Activated naive CD4-positive, alpha-beta T cell treated with anti-CD3 and anti-CD28 coated beads, Interleukin-2, amount 50 U/mL, for 24 hours (primary cell): ENCODE measurements around the gene XAB2.

Experiments used
- H3K27ac Mint-ChIP-seq: one replicate; pipeline ENCODE4 v1.8.0; 2021; ENCODE audit warnings: mild to moderate bottlenecking, mixed read lengths
- H3K27me3 Mint-ChIP-seq: one replicate; pipeline ENCODE4 v1.8.0; 2021; ENCODE audit warnings: mixed read lengths
- H3K36me3 Mint-ChIP-seq: one replicate; pipeline ENCODE4 v1.8.0; 2021; ENCODE audit warnings: mixed read lengths
- H3K4me1 Mint-ChIP-seq: one replicate; pipeline ENCODE4 v1.8.0; 2021; ENCODE audit warnings: mixed read lengths
- H3K4me3 Mint-ChIP-seq: one replicate; pipeline ENCODE4 v1.8.0; 2021; ENCODE audit warnings: mild to moderate bottlenecking, mixed read lengths
- H3K9me3 Mint-ChIP-seq: one replicate; pipeline ENCODE4 v1.8.0; 2021; ENCODE audit warnings: mixed read lengths

XAB2 gene

DNA sequence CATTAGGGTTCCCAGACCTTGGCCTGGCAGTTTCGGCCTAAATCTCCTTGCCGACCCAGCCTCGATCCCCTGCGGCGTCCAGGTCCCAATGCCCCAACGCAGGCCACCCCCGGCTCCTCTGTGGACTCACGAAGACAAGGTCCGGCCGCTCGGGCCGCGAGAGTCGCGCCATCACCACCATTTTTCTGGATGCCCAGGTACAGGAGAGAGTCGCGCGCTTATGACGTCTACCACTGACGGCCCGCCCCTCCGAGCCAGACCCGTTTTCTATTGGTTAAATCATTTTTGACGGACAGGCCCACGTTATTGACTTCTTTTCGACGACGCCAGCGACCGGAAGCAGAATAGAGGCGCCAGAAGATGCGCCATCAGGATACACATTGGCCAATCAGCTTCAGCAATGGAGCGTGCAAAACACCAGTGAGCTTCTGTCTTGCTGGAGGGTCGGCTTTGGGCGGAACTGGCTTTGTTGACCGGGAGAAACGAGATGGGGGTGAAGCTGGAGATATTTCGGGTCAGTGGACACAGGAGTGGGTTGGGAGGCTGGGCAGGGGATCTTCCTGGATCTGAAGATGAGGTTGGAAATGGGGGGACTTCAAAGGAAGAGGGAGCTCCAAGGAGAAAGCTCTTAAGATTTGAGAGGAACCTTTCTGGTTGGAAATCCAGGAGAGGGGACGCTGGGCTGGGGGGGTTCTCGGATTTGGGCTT is at the start of gene XAB2, which contains the start of gene PET100:
XAB2 (minus strand) TSS at position 199 of the 708 bp plus-strand sequence; CDS start at position 181, 18 bp downstream.
PET100 (plus strand) TSS at position 447 of the 708 bp plus-strand sequence; CDS start at position 488, 41 bp downstream.
- Mint-ChIP-seq H3K27me3 (no peaks in the 10 kb centered on the region), H3K4me1 (peaks cover 41% of the 10 kb centered on the region), H3K9me3 (no peaks in the 10 kb centered on the region), H3K4me3 (peak within 1 kb of the TSS; percentile 99), H3K27ac (peak within 1 kb of the TSS; percentile 99), H3K36me3 (peaks cover 9% of the 10 kb centered on the region)

DNA sequence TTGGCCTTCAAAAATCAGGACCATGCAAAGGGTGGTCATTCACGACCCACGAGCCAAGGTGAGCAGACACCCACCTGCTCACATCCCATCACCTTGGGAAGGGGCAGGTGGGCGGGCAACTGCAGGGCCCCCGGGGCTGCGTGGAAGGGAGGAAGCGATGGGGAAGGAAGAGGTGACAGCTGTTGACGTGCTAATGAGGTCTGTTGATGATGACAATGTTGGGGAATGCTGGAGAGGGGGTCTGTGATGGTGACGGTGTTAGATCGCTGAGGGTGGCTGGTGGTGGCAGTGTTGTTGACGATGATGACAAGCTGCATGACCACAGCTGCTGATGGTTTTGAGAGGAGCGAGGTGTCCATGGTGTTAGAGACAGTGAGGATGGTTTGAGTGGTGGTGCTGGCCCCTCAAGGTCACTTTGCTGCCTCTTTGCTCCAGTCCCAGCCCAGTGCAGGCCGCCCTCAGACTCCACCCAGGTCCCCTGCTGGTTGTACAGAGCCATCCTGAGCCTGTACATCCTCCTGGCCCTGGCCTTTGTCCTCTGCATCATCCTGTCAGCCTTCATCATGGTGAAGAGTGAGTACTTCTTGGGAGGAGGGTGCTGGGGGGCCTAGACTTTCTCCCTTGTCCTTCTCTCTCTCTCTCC is 48.4 kb upstream of the XAB2 start:
- Mint-ChIP-seq H3K27me3 (peaks cover 11% of the 10 kb centered on the region), H3K4me1 (peaks cover 56% of the 10 kb centered on the region), H3K36me3 (no peaks in the 10 kb centered on the region), H3K4me3 (peak overlapping the region; percentile 31), H3K9me3 (no peaks in the 10 kb centered on the region), H3K27ac (peak overlapping the region; percentile 67)

DNA sequence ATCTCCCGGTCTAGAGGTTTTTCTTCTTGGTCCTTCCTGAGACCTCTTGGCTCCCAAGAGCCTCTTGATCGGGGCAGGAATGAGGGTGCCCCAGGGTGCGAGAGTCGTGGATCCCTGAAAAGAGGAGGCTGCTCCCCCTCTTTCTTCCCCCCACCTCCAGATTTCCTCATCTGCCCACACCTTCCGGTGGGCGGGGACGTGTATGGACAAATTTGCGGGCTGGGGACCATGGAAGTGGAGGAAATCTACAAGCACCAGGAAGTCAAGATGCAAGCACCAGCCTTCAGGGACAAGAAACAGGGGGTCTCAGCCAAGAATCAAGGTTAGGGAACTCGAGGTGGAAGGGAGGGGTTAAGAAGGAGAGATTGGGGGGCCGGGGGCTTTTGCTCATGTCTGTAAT is 47.5 kb upstream of the XAB2 start, which contains the start of gene MCEMP1:
MCEMP1 (plus strand) TSS at position 237 of the 400 bp plus-strand sequence; CDS start at position 268, 31 bp downstream.
- no peaks in the 10 kb centered on the region for H3K36me3 Mint-ChIP-seq
- no peaks in the 10 kb centered on the region for H3K9me3 Mint-ChIP-seq
- H3K27me3 Mint-ChIP-seq: peaks cover 13% of the 10 kb centered on the region
- peaks cover 51% of the 10 kb centered on the region for H3K4me1 Mint-ChIP-seq
- peak within 1 kb of the TSS; percentile 67 for H3K27ac Mint-ChIP-seq
- peak within 1 kb of the TSS; percentile 31 for H3K4me3 Mint-ChIP-seq

DNA sequence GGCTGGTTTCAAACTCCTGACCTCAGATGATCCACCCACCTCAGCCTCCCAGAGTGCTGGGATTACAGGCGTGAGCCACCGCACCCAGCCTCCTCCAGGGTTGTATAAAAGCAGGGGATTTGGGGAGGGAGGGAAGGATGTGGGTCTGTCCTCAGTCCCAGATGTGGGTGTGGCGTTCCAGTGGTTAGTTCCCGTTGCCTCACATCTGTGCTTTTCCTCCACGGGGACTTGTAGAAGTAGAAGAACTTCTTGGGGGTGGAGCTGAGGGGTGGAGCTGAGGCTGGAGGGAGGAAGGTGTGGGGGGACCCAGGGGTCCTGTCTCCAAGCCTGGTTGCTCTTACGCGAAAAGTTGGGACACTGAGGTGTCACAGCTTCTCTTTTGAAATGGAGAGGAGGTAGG is 47.0 kb upstream of the XAB2 start:
- Mint-ChIP-seq H3K27me3 (peaks cover 16% of the 10 kb centered on the region), H3K27ac (no peak overlapping the region), H3K9me3 (no peaks in the 10 kb centered on the region), H3K36me3 (no peaks in the 10 kb centered on the region), H3K4me3 (no peak overlapping the region), H3K4me1 (peaks cover 49% of the 10 kb centered on the region)

DNA sequence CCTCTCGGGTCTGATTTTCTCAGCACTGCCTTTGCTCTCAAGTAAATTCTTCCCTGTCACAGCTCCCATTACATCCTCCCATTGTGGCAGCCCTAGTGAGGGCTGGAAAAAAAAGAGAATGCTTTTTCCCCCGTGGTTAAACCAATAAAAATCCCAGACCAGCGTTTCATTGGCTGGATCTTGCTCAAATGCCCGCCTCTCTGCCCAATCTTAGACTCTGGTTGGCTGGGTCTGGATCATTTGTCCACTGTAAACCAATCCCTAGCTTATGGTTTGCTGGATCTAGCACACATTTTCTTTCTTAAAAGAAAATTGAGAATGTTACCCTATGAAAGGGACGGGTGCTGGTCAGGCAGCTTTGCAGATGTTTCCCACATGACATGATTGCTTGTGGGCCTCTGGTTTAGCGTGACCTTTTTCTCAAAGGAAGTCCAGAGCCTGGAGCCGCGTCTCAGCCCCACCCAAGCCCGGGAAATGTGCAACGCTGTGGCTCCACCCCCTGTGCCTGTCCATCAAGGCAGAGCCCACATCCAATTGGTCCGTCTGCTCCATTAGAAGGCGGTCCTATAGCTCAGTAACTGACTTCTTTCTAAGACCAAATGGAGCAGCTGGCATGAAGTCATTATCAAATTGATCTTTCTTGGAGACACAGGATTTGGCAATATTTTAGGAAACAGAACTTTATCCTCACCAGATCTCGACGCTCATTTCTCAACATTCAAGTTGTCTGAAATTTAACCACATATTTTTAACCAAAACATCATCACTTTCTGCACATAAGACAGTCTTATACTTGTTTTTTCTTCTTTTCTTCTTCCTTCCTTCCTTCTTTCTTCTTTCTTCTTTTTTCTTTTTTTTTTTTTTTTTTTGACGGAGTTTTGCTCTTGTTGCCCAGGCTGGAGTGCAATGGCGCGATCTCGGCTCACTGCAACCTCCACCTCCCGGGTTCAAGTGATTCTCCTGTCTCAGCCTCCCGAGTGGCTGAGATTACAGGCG is 45.0 kb upstream of the XAB2 start:
- H3K27me3 Mint-ChIP-seq: peaks cover 22% of the 10 kb centered on the region
- H3K4me1 Mint-ChIP-seq: peaks cover 48% of the 10 kb centered on the region
- no peaks in the 10 kb centered on the region for H3K36me3 Mint-ChIP-seq
- no peaks in the 10 kb centered on the region for H3K9me3 Mint-ChIP-seq
- H3K4me3 Mint-ChIP-seq: no peak overlapping the region
- no peak overlapping the region for H3K27ac Mint-ChIP-seq

DNA sequence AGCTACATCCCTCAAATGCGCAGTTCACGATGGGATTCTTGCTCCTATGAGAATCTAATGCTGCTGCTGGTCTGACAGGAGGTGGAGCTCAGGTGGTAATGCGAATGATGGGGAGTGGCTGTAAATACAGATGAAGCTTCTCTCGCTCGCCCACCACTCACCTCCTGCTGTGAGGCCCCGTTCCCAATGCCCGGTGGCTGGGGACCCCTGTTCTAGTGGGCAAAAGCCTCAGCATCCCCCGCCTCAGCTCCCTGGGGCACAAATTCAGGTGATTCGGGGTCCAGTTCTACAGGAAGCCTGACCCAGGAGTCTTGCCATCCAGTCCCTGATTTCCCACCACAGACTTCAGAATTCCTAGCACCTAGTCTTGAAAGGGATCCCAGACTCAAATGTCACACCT is 43.2 kb upstream of the XAB2 start:
- Mint-ChIP-seq H3K27ac (no peak overlapping the region), H3K4me3 (no peak overlapping the region), H3K4me1 (peaks cover 36% of the 10 kb centered on the region), H3K27me3 (peaks cover 21% of the 10 kb centered on the region), H3K36me3 (no peaks in the 10 kb centered on the region), H3K9me3 (no peaks in the 10 kb centered on the region)

DNA sequence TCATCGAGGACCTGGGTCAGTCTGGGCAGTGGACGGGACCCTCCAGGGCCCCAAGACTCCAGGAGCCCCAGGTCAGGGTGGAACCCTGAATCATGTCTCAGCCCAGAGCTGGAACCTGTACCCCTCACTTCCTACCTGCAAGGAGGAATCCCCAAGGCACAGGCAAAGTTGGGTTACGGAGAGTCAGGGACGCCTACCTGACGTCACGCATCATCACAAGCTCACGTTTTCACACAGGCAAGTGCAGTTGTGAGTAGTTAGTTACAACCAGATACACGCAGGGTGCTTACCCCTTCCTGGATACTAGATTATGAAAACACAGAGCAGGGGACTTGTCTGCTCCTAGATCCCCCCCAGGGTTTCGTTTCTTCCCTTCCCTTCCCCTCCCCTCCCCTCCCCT is 41.4 kb upstream of the XAB2 start:
- peaks cover 22% of the 10 kb centered on the region for H3K4me1 Mint-ChIP-seq
- peak overlapping the region; percentile 67 for H3K4me3 Mint-ChIP-seq
- no peaks in the 10 kb centered on the region for H3K36me3 Mint-ChIP-seq
- H3K27ac Mint-ChIP-seq: no peak overlapping the region
- H3K27me3 Mint-ChIP-seq: peaks cover 18% of the 10 kb centered on the region
- no peaks in the 10 kb centered on the region for H3K9me3 Mint-ChIP-seq

DNA sequence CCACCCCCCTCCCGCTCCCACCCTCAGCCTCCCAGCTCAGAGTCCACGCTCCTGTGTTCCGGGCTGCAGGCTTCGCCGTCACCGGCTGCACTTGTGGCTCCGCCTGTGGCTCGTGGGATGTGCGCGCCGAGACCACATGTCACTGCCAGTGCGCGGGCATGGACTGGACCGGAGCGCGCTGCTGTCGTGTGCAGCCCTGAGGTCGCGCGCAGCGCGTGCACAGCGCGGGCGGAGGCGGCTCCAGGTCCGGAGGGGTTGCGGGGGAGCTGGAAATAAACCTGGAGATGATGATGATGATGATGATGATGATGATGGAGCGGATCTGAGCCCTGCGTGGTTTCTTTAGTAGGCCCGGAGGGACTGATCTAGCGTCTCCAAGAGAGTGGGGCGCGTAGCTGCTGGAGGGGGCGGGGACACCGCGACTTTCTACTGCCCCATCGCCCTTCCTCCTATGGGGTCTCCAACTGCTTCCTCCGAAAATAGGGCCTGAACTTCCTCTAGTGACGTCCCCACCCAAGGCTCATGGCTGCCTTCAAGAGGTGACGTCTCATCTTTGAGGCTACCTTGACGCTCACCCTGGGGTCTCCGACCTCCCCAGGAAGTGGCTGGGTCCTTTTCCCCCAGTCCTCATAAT is 40.9 kb upstream of the XAB2 start:
- Mint-ChIP-seq H3K27me3 (peaks cover 17% of the 10 kb centered on the region), H3K36me3 (no peaks in the 10 kb centered on the region), H3K9me3 (no peaks in the 10 kb centered on the region), H3K4me3 (peak overlapping the region; percentile 67), H3K27ac (no peak overlapping the region), H3K4me1 (peaks cover 21% of the 10 kb centered on the region)

DNA sequence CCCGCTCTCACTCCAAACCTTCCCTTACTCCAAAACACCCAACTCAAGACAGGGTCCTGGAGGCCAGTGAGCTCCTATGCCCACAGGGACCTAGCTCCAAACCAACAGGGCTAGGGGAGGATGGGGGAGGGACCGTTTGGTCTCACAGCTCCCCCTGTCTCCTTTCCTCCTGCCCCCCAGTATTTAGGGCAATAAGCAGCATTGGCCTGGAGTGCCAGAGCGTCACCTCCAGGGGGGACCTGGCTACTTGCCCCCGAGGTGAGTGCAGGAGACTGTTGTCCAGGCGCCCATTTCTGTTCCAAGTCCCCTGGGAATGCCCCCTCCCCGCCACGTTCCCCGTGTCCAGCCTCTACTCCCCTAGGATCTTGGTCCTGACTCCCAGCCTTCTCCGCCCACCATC is 40.3 kb upstream of the XAB2 start:
- no peak overlapping the region for H3K27ac Mint-ChIP-seq
- peaks cover 17% of the 10 kb centered on the region for H3K27me3 Mint-ChIP-seq
- no peaks in the 10 kb centered on the region for H3K9me3 Mint-ChIP-seq
- no peaks in the 10 kb centered on the region for H3K36me3 Mint-ChIP-seq
- H3K4me3 Mint-ChIP-seq: peak overlapping the region; percentile 20
- H3K4me1 Mint-ChIP-seq: peaks cover 20% of the 10 kb centered on the region

DNA sequence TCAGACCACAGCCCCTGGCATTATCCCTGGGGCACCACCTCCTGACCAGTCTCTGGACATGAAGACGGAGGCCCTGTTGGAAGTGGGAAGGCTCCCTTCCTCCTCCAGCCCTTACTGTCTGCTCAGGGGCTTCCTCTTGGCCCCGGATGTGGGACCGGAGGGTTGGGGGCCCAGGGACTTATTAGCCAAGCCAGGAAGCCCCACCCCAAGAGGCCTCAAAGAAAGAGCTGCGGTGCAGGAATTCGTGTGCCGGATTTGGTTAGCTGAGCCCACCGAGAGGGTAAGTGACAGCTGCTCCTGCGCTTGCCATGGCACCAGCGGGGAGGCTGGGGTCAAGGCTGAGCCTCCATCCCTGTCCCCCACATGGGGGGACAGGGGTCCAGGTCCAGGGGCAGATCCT is 39.5 kb upstream of the XAB2 start, which contains the start of gene RETN:
RETN (plus strand) TSS at position 208 of the 400 bp plus-strand sequence. CDS start 278 bp downstream, outside the sequence.
- H3K36me3 Mint-ChIP-seq: no peaks in the 10 kb centered on the region
- peaks cover 12% of the 10 kb centered on the region for H3K4me1 Mint-ChIP-seq
- no peaks in the 10 kb centered on the region for H3K9me3 Mint-ChIP-seq
- peaks cover 17% of the 10 kb centered on the region for H3K27me3 Mint-ChIP-seq
- H3K27ac Mint-ChIP-seq: no peak within 1 kb of the TSS
- H3K4me3 Mint-ChIP-seq: peak within 1 kb of the TSS; percentile 20

DNA sequence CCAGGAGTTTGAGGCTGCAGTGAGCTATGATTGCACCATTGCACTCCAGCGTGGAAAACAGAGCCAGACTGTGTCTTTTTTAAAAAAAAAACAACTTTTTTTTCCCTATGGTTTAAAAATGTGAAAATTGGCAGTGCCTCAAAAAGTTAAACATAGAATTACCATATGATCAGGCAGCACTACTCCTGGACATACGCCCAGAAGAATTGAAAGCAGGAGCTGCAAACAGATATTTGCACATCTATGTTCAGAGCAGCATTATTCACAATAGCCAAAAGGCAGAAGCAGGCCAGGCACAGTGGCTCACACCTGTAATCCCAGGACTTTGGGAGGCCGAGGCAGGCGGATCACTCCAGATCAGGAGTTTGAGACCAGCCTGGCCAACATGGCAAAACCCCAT is 35.7 kb upstream of the XAB2 start:
- peaks cover 6% of the 10 kb centered on the region for H3K4me1 Mint-ChIP-seq
- no peaks in the 10 kb centered on the region for H3K9me3 Mint-ChIP-seq
- H3K27me3 Mint-ChIP-seq: peaks cover 5% of the 10 kb centered on the region
- H3K27ac Mint-ChIP-seq: no peak overlapping the region
- no peaks in the 10 kb centered on the region for H3K36me3 Mint-ChIP-seq
- no peak overlapping the region for H3K4me3 Mint-ChIP-seq

DNA sequence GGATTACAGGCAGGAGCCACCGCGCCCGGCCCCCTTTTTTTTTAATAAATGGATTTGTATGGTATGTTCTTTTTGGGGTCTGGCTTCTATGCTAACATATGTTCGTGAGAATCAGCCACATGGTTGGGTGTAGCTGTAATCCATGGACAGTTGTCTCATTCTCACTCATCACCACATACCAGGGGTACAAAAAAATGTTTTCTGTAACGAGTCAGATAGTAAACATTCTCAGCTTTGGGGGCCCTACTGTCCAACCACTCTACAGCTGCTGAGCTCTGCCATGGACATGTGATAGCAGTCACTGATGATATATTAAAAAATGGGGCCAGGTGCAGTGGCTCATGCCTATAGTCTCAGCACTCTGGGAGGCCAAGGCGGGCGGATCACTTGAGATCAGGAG is 34.4 kb upstream of the XAB2 start:
- Mint-ChIP-seq H3K36me3 (no peaks in the 10 kb centered on the region), H3K27ac (no peak overlapping the region), H3K4me3 (no peak overlapping the region), H3K27me3 (no peaks in the 10 kb centered on the region), H3K9me3 (no peaks in the 10 kb centered on the region), H3K4me1 (no peaks in the 10 kb centered on the region)

DNA sequence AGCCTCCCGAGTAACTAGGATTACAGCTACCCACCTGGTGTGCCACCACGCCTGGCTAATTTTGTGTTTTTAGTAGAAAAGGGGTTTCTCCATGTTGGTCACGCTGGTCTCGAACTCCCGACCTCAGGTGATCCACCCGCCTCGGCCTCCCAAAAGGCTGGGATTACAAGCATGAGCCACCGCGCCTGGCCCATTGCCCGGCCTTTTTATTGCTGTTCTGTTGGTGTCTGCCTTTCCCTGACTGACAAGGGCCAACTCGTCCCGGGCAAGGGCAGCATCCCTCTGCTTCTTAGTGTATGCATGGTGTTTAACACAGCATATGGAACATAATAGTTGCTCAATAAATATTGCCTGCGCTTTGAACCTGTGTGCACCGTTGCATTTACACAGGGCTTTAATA is 33.3 kb upstream of the XAB2 start:
- Mint-ChIP-seq H3K4me1 (peaks cover 9% of the 10 kb centered on the region), H3K36me3 (no peaks in the 10 kb centered on the region), H3K9me3 (no peaks in the 10 kb centered on the region), H3K27me3 (no peaks in the 10 kb centered on the region), H3K27ac (no peak overlapping the region), H3K4me3 (no peak overlapping the region)

DNA sequence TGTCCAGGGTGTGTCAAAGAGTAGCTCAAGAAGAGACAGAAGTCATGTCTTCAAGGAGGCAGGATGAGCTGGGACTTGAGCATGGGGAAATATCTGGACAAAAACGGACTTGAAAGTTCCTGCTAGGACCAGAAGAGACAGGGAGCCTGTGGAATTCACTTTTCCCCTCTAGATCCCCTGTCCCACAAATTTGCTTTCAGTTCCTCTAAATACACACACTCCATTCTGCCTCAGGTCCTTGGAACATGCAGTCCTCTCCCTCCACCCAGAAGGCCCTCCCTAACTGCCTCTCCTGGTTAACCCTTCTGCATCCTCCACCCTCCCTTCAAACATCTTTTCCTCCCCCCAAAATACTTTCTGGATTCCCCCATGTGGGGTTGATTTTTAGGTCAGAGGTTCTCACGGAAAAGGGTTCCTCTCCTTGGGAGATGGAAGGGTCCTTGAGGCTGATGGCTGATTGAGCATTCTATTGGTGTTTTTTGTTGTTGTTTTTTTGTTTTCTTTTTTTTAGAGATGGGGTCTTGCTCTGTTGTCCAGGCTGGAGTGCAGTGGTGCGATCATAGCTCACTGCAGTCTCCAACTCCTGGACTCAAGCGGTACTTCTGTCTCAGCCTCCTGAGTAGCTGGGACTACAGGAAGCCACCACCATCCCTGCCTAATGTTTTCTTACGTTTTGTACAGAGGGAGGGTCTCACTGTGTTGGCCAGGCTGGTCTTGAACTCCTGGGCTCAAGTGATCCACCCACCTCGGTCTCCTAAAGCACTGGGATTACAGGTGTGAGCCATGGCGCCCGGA is 32.6 kb upstream of the XAB2 start:
- Mint-ChIP-seq H3K9me3 (no peaks in the 10 kb centered on the region), H3K4me3 (no peak overlapping the region), H3K27me3 (no peaks in the 10 kb centered on the region), H3K36me3 (no peaks in the 10 kb centered on the region), H3K27ac (no peak overlapping the region), H3K4me1 (peaks cover 16% of the 10 kb centered on the region)
